Hematopoietic multipotent progenitor cell (in vitro differentiated cells): ENCODE results near the gene CACNB3. TPM values are rescaled to one million over a fixed set of nuclear protein-coding genes. Genes with fewer than 3 reads are reported as not detected.
A peak's percentile ranks its signal among the peaks of the same experiment; 100 is the strongest.
"Not testable (repeated sequence)": the region's sequence is repeated elsewhere in the genome, so short reads cannot be mapped to it uniquely, and the experiment has no call there.

Source experiments
- DNase-seq, 3 donors: peaks; one replicate each; pipeline ENCODE4 v3.0.0-alpha.2; 2011 to 2015; ENCODE audit warnings: low read depth in 2 of 3, low spot score in 2 of 3
- total RNA-seq: library from RNA; depleted of rRNA; stranded (reverse); fragments of >200 nt; gene quantifications from one replicate; pipeline ENCODE4 v1.2.3, GENCODE V29; 2012

The CACNB3 gene
- total RNA-seq, 1 donor = 9.2 TPM

DNA sequence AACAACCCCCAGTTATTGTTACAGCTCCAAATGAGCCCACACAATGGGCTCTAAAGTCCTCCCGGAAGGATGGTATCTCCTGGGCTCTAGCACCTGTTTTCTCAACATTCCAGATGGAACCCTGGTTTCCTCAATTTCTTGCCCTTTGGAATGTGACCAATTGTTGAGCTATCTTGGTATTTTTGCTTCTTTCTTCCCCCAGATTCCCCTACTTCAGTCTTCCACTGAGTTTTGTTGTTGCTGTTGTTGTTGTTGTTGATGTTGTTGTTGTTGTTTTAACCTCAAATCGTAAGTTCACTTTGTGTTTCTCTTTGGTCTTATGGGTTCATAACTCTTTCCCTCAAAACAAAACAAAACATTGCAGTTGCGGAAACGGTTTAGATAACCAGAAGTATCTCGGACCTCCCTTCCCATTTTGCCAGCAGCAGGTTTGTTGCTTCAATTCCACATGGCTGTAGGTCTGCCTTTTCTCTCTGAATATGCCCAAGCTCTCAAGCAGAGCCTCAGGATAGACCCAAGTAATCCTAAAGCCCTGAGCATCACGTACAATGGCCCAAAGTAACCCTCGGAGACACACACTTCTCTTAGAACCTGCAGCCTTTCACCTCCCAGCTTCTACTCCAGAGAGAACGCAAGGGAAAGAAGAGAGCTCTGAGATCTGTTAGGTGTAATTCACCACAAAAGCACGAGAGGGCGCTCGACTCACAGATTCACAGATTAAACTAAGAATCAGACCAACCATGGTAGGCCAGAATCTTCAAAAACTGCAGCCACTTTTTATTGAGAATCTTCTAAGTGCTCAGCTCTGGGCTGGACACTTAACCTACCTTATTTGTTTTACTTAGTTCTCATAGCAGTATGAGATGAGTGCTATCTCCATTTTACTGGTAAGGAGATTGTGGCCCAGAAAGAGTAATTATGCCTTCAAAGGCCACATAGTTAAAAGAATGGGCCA lies 34.7 kb downstream of the CACNB3 start:
- DNase-seq = peak; percentile 85 to 96 (median 88)

DNA sequence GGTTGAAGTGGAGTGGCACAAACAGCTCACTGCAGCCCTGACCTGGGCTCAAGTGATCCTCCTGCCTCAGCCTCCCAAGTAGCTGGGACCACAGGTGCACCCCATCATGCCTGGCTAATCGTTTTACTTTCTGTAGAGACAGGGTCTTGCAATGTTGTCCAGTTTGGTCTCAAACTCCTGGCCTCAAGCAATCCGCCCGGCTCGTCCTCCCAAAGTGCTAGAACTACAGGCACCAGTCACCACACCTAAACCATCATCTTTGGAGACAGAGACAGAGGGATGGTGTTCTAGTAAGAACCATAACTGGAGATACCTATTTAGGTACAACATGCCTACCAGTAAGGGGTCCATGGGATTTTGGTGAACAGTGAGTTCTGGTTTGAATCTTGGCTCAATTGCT lies 36.2 kb downstream of the CACNB3 start:
- DNase-seq = no peak

DNA sequence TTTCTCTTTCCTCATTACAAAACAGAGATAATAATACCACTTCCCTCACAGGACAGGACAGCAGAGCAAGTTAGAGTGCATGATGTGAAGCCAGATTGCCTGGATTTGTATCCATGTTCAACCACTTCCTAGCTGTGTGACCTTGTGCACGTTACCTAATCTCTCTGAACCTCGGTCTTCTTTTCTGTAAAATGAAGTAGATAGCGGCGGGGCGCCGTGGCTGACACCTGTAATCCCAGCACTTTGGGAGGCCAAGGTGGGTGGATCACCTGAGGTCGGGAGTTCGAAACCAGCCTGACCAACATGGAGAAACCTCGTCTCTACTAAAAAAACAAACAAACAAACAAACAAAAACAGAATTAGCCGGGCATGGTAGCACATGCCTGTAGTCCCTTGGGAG lies 36.6 kb downstream of the CACNB3 start:
- DNase-seq = not testable (repeated sequence)

DNA sequence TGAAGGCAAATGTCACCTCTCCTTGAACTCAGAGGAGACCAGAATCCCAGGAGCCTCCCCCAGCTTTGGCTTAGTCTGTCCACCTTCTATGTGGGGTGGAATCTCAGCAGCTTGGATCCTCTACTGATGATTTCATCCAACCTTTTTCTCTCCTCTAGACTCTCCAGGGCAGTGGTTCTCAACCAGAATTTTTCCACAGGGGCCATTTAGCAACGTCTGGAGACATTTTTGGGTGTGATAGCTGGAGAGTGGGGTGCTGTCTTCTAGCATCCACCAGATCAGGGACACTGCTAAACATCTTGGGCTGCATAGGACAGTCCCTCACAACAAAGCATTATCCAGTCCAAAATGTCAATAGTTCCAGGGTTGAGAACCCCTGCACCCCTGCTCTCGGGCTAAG lies 38.1 kb downstream of the CACNB3 start:
- DNase-seq = no peak

DNA sequence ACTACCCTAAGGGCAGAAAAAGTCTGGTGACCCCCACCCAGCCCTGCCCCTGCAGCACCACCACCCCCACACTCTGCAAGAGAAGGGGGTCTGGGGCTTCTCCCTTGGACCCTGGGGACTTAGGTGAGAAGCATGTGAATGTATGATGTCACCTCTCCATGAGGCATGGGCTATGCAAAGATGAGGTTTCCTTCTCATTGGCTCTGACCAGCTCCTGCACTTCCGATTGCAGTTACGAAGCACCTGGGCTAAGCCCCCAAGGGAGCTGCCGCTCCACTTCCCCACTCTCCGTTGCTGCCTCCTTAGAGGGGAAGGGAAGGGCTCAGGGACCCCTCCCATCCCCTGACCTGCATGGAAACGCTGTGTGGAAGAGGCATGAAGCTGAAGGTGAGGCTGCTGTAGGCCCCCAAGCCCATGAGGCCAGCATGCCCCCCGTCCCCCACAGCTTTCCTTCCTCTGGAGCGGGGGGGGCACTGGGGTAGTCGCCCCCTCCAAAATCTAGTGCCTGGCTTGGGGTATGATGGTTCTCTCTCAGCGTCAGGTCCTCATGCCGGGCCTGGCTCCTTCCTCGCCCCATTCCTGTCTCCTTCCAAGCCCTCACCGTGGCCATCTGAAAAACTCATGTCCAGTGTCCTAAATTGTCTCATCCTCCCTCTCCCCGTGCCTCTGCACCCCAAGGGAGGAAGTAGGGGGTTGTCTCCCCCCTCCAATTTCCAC lies 39.1 kb downstream of the CACNB3 start:
- no peak for DNase-seq

DNA sequence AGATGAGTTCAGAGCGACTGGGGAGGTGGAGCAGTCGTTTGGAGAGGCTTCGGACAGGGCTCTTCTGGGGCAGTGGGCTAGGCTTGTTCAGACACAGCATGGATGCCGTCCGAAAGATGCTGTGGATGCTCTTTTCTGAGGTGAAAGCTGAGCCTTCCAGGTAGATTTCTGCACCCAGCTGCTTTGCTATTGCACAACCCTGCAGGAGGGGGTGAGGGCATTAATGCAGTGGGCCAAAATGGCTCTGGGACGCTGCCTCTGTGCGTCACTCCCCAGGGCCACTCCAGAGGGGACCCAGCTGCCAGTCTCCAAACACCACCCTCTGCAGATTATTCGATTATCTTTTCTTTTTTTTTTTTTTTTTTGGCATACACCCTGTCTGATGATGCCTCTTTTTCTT lies 39.7 kb downstream of the CACNB3 start:
- DNase-seq = no peak

DNA sequence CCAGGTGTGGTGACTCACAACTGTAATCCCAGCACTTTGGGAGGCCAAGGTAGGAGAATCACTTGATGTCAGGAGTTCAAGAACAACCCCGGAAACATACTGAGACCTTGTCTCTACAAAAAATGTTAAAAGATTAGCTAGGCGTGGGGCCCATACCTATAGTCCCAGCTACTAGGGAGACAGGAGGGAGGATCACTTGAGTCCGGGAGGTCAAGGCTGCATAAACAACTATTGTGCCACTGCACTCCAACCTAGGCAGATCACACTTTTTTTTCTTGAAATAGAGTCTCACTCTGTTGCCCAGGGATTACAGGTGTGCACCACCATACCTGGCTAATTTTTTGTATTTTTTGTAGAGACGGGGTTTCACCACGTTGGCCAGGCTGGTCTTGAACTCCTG lies 41.3 kb downstream of the CACNB3 start:
- DNase-seq = no peak

DNA sequence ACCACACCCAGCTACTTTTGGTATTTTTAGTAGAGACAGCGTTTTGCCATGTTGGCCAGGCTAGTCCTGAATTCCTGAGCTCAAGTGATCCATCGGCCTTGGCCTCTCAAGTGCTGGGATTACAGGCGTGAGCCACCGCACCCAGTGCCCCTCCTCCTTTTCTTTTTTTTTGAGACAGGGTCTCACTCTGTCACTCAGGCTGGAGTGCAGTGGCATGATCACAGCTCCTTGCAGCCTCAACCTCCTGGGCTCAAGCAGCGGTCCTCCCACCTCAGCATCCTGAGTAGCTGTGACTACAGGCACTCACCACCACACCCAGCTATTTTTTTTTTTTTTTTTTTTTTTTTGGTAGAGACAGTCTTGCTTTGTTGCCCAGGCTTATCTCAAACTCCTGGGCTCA lies 41.9 kb downstream of the CACNB3 start:
- not testable (repeated sequence) for DNase-seq

DNA sequence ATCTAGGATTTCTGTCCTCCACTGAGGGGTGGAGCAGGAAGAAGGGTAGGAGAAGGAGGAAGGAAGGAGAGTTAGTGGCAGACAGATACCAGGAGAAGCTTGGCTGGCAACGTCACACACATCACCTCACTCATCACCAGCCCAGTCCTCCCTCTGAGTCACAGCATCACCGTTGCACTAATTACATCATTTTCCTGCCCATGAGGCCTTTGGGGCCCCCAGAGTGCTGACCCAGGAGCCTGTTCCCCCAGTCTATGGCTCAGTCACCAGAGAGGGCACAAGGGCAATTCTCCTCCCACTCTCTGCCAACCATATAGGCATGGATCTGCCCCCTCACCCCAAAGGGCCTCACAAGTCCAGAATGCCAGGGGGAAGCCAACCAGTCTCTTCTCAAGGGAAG lies 42.8 kb downstream of the CACNB3 start:
- no peak for DNase-seq

DNA sequence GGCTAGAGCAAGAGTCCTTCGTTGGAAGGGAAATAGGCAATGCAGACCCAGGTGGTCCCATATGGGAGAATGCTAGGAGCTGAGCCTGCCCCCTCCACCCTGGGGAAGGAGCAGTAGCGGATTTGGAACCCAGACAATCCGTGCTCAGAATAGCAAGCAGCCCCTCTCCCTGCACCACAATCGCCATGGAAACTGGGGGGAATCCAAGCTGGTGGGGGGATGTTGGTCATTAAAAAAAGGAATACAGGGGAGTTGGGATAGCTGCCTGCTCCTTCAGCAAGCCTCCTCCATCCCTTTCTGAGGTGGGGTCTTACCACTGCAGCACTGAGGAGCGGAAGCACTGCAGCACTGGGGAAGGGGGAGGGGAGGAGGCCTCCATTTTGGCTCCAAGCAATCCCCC lies 44.5 kb downstream of the CACNB3 start:
- DNase-seq = no peak

DNA sequence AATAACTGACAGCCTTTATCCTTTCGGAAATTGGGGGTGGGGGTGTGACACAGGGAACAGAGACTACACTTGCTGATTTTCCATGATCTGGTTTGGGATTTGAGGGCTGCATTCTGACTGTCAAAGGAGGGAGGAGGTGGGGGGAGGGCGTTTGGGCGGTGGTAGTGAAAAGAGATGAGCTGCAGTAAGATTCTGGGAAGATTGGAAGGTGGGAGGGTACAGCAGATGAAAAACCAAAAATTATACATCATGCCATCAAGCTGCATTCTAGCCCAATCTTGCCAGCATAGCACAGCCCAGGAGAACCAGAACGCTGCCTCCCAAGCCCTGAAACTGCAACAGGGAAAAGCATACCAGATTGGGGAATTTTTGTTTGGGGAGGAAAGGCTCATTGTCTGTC lies 45.0 kb downstream of the CACNB3 start:
- no peak for DNase-seq

DNA sequence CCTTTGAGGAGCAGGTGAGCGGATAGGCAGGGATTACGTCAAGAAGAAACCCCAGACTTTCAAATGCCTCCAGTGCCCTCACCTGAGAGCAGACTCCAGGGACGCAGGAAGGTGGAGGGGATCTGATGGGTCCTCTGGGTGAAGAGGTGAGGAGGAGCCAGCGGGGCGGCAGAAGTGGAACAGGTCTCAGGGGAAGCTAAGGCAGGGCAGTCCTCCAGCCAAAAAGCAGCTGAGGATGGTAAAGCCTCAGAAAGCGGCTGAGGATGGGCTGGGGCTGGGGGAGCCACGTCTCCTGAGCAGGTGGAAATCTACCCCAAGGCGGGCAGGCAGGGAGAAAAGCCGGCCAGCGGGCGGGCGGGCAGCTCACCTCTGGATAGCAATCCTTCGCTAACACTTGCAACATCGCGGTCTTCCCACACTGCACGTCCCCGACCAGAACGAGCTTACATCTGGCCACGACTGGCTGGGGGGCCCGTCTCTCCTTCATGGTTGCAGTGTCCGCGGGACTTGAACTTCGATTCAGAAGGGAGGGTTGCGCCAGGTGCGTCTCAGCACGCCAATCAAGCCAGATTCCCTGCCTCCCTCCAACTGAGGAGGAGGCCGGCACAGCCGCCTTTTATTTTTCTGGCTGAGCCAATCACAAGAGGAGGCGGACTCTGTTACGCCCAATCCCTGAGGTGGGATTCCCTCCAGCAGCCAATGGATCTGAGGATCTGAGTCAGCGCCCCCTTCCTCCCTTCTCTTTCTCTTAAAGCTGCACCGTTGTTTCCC lies 47.2 kb downstream of the CACNB3 start, which contains the start of gene RND1:
RND1 (minus strand) TSS at position 590 of the 771 bp plus-strand sequence; CDS start at position 487, 103 bp downstream.
- DNase-seq = peak; percentile 73 to 92 (median 91)

DNA sequence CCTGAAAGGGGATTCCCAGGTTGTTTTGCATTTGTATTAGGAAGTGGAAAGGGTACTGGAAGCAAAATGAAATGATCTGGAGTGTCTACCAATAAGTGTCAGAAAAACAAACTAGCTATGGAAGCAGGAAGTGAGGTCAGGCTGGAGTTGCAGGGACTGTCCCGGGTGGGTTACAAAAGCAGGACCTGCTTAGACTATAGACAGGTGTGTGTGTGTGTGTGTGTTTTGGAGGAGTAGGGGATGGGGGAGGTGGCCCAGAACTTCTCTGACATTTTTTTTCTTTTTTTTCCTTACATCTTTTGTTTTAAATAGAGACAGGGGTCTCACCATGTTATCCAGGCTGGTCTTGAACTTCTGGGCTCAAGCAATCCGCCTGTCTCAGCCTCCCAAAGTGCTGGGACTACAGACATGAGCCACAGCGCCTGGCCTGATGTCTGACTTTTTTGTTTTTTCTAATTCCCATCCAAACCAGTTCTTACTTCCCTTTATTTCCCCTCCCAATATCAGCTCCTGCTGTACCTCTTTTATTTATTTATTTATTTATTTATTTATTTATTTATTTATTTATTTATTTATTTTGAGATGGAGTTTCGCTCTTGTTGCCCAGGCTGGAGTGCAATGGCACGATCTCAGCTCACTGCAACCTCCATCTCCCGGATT lies 47.9 kb downstream of the CACNB3 start:
- peak in 1 of 3 donors; percentile 33 for DNase-seq

DNA sequence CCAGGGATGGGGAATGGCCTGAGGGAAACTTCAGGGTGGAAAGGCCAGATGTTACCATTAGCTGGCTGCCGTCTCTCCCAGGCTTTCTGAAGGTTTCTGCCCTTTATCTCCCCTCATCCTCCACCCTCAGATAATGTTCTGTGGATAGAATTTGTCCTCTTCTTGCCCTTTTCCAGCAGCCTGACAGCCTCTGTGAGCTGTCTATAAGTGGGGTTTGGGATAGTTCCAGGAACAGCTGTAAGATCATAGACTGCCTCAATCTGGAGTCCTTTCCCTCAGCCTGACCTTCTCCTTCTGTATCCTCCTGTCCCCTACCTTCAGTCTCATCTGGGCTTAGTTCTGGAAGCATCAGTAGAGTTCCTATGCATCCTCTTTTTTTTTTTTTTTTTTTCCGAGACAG lies 50.2 kb downstream of the CACNB3 start:
- no peak for DNase-seq

DNA sequence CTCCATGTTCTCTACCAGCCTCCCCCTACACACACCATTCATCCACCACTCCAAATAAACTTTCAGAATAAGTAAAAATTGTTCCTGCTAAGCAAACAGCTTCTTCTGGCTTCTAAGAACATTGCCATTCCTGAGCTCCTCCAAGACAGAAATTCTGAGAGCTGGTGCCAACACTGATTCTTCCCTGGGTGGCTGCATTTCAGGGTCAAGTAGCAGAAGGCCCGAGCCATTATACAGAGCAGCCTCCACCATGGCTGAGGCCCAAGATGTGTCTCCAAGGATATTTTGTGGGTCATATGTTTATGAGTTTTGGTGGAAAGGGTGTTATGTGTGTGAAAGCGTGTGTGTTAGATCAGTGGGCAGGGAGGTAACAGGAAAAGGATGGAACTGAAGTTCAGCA lies 50.9 kb downstream of the CACNB3 start:
- no peak for DNase-seq

DNA sequence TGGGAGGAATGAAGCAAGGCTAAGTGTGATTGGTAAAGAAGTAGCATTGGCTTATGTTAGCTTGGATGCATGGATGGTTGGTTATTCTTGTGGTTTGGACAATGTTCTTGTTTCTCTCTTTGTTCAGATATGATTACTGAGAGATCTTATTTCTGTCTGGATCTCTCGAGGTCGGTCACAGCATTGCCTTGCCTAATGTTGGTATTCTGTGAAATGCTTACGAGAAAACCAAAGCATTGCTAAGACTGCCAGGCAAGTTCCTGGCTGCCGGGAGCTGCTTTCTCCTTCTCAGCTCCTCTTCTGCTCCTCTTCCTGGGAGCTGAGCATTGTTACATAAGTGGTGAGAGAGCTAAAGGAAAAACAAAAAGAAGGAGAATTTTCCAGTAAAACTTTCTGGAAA lies 54.8 kb downstream of the CACNB3 start:
- no peak for DNase-seq

DNA sequence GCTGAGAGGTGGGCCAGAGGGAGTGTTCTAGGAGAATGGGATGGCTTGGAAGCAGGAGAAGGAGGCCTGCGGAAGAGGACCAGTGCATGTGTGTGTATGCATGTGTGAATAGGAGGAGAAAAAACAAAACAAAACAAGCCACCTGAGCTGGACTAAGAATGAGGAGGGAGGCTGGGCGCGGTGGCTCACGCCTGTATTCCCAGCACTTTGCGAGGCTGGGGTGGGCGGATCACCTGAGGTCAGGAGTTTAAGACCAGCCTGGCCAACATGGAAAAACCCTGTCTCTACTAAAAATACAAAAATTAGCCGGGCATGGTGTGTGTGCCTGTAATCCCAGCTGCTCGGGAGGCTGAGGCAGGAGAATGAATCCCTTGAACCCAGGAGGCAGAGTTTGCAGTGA lies 55.2 kb downstream of the CACNB3 start:
- DNase-seq = not testable (repeated sequence)

DNA sequence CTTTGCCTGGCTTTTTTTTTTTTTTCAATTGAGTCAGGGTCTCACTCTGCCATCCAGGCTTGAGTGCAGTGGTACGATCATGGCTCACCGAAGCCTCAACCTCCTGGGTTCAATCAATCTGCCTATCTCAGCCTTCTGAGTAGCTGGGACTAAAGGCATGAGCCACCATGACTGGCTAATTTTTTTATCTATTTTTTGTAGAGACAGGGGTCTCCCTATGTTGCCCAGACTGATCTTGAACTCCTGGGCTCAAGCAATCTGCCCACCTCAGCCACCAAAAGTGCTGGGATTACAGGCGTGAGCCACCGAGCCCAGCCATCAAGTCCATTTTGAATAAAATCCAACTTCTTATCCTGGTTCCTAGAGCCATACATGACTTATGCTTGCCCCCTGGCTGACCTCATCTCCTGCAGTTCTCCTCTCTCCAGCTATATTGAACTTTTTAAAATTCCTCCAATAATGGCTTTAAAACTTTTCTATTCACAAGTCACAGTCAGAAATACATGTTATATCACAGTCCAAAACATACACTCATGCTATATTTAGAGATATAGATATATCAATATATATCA lies 57.7 kb downstream of the CACNB3 start:
- no peak for DNase-seq
